ENCODE data around the gene STON2.
"Not testable (repeated sequence)": the region's sequence is repeated elsewhere in the genome, so short reads cannot be mapped to it uniquely, and the experiment has no call there.

STON2 gene

GRCh38 chr14:81384900-81385299, 15.2 kb downstream of the STON2 start:
- Mint-ChIP-seq H3K4me1 (no peaks in the 10 kb centered on the region), H3K9me3 (no peaks in the 10 kb centered on the region), H3K27ac (no peak overlapping the region), H3K4me3 (no peak overlapping the region), H3K27me3 (peaks cover 12% of the 10 kb centered on the region), H3K36me3 (no peaks in the 10 kb centered on the region)
- DNase-seq (ENCODE audit: low spot score in 2 of 2) (no peak), ATAC-seq (ENCODE audit: low read depth) (no peak)

GRCh38 chr14:81382517-81383225, 17.5 kb downstream of the STON2 start:
- Mint-ChIP-seq H3K9me3 (no peaks in the 10 kb centered on the region), H3K27me3 (peaks cover 6% of the 10 kb centered on the region), H3K36me3 (no peaks in the 10 kb centered on the region), H3K4me3 (no peak overlapping the region), H3K27ac (no peak overlapping the region), H3K4me1 (no peaks in the 10 kb centered on the region)
- DNase-seq (ENCODE audit: low spot score in 2 of 2): no peak
- ATAC-seq (ENCODE audit: low read depth): no peak

GRCh38 chr14:81380009-81380408, 20.1 kb downstream of the STON2 start:
- not testable (repeated sequence) for H3K4me3 Mint-ChIP-seq; DNase-seq (ENCODE audit: low spot score in 2 of 2); H3K4me1 Mint-ChIP-seq; H3K27ac Mint-ChIP-seq; H3K27me3 Mint-ChIP-seq; H3K36me3 Mint-ChIP-seq; H3K9me3 Mint-ChIP-seq; ATAC-seq (ENCODE audit: low read depth)

GRCh38 chr14:81371802-81372201, 28.3 kb downstream of the STON2 start:
- ATAC-seq (ENCODE audit: low read depth): no peak
- no peak overlapping the region for H3K4me3 Mint-ChIP-seq
- no peaks in the 10 kb centered on the region for H3K4me1 Mint-ChIP-seq

GRCh38 chr14:81367563-81367962, 32.6 kb downstream of the STON2 start:
- H3K4me1 Mint-ChIP-seq: no peaks in the 10 kb centered on the region
- H3K9me3 Mint-ChIP-seq: no peaks in the 10 kb centered on the region
- H3K27ac Mint-ChIP-seq: no peak overlapping the region
- DNase-seq (ENCODE audit: low spot score in 2 of 2) (no peak), ATAC-seq (ENCODE audit: low read depth) (no peak)
- H3K27me3 Mint-ChIP-seq: no peaks in the 10 kb centered on the region
- no peaks in the 10 kb centered on the region for H3K36me3 Mint-ChIP-seq
- no peak overlapping the region for H3K4me3 Mint-ChIP-seq

More at GRCh38 chr14:81371802-81372201, 28.3 kb downstream of the STON2 start:
- H3K9me3 Mint-ChIP-seq: no peaks in the 10 kb centered on the region
- H3K27ac Mint-ChIP-seq: no peak overlapping the region
- no peak for DNase-seq (ENCODE audit: low spot score in 2 of 2)
- H3K36me3 Mint-ChIP-seq: no peaks in the 10 kb centered on the region
- H3K27me3 Mint-ChIP-seq: no peaks in the 10 kb centered on the region

GRCh38 chr14:81366884-81367283, 33.2 kb downstream of the STON2 start:
- Mint-ChIP-seq H3K4me1 (no peaks in the 10 kb centered on the region), H3K27ac (no peak overlapping the region), H3K9me3 (no peaks in the 10 kb centered on the region), H3K4me3 (no peak overlapping the region), H3K36me3 (no peaks in the 10 kb centered on the region), H3K27me3 (no peaks in the 10 kb centered on the region)
- ATAC-seq (ENCODE audit: low read depth): no peak
- no peak for DNase-seq (ENCODE audit: low spot score in 2 of 2)

- no peaks in the 10 kb centered on the region for H3K4me1 Mint-ChIP-seq
- DNase-seq (ENCODE audit: low spot score in 2 of 2) (no peak), ATAC-seq (ENCODE audit: low read depth) (no peak)
- H3K9me3 Mint-ChIP-seq: no peaks in the 10 kb centered on the region
- no peaks in the 10 kb centered on the region for H3K36me3 Mint-ChIP-seq
- no peaks in the 10 kb centered on the region for H3K27me3 Mint-ChIP-seq
- no peak overlapping the region for H3K27ac Mint-ChIP-seq
- no peak overlapping the region for H3K4me3 Mint-ChIP-seq
Measured at GRCh38 chr14:81366214-81366613, 33.9 kb downstream of the STON2 start.

GRCh38 chr14:81363746-81364378, 36.3 kb downstream of the STON2 start:
- Mint-ChIP-seq H3K9me3 (no peaks in the 10 kb centered on the region), H3K27me3 (no peaks in the 10 kb centered on the region), H3K27ac (no peak overlapping the region), H3K4me1 (no peaks in the 10 kb centered on the region), H3K36me3 (no peaks in the 10 kb centered on the region), H3K4me3 (no peak overlapping the region)
- no peak for ATAC-seq (ENCODE audit: low read depth)
- no peak for DNase-seq (ENCODE audit: low spot score in 2 of 2)

GRCh38 chr14:81353691-81354323, 46.3 kb downstream of the STON2 start:
- ATAC-seq (ENCODE audit: low read depth) (no peak), DNase-seq (ENCODE audit: low spot score in 2 of 2) (no peak)
- Mint-ChIP-seq H3K4me3 (no peak overlapping the region), H3K9me3 (peaks cover 8% of the 10 kb centered on the region), H3K36me3 (no peaks in the 10 kb centered on the region), H3K27me3 (no peaks in the 10 kb centered on the region), H3K27ac (no peak overlapping the region), H3K4me1 (no peaks in the 10 kb centered on the region)

- Mint-ChIP-seq H3K36me3 (no peaks in the 10 kb centered on the region), H3K27ac (no peak overlapping the region), H3K9me3 (peaks cover 8% of the 10 kb centered on the region), H3K27me3 (no peaks in the 10 kb centered on the region), H3K4me3 (no peak overlapping the region), H3K4me1 (no peaks in the 10 kb centered on the region)
- ATAC-seq (ENCODE audit: low read depth): no peak
- DNase-seq (ENCODE audit: low spot score in 2 of 2): no peak
Measured at GRCh38 chr14:81352413-81352812, 47.7 kb downstream of the STON2 start.

- Mint-ChIP-seq H3K4me1 (no peaks in the 10 kb centered on the region), H3K4me3 (no peak overlapping the region), H3K36me3 (no peaks in the 10 kb centered on the region), H3K9me3 (peaks cover 6% of the 10 kb centered on the region), H3K27ac (no peak overlapping the region), H3K27me3 (peaks cover 1% of the 10 kb centered on the region)
- ATAC-seq (ENCODE audit: low read depth) (no peak), DNase-seq (ENCODE audit: low spot score in 2 of 2) (no peak)
Measured at GRCh38 chr14:81351205-81351604, 48.9 kb downstream of the STON2 start.

- no peak for ATAC-seq (ENCODE audit: low read depth)
- no peaks in the 10 kb centered on the region for H3K4me1 Mint-ChIP-seq
- H3K27ac Mint-ChIP-seq: no peak overlapping the region
- peaks cover 6% of the 10 kb centered on the region for H3K9me3 Mint-ChIP-seq
- DNase-seq (ENCODE audit: low spot score in 2 of 2): no peak
- H3K27me3 Mint-ChIP-seq: peaks cover 1% of the 10 kb centered on the region
- H3K4me3 Mint-ChIP-seq: no peak overlapping the region
- H3K36me3 Mint-ChIP-seq: no peaks in the 10 kb centered on the region
Measured at GRCh38 chr14:81350344-81351130, 49.6 kb downstream of the STON2 start.

- Mint-ChIP-seq H3K4me3 (no peak overlapping the region), H3K27me3 (peaks cover 9% of the 10 kb centered on the region), H3K36me3 (no peaks in the 10 kb centered on the region), H3K9me3 (peaks cover 1% of the 10 kb centered on the region), H3K4me1 (no peaks in the 10 kb centered on the region), H3K27ac (no peak overlapping the region)
- DNase-seq (ENCODE audit: low spot score in 2 of 2) (no peak), ATAC-seq (ENCODE audit: low read depth) (no peak)
Measured at GRCh38 chr14:81348061-81348460, 52.1 kb downstream of the STON2 start.

- Mint-ChIP-seq H3K36me3 (no peaks in the 10 kb centered on the region), H3K27ac (no peak overlapping the region), H3K4me3 (no peak overlapping the region), H3K27me3 (peaks cover 13% of the 10 kb centered on the region), H3K9me3 (no peaks in the 10 kb centered on the region), H3K4me1 (no peaks in the 10 kb centered on the region)
- DNase-seq (ENCODE audit: low spot score in 2 of 2) (no peak), ATAC-seq (ENCODE audit: low read depth) (no peak)
Measured at GRCh38 chr14:81345781-81346180, 54.3 kb downstream of the STON2 start.

Measured in memory B cell (primary cell).